CD4-positive, alpha-beta T cell treated with Interleukin-1 beta for 1 hour (primary cell): ENCODE data around the gene TFPT.

Experiments
- DNase-seq, 2 donors: peaks; one replicate each; pipeline ENCODE4 v3.0.0-alpha.2; 2020 to 2022

TFPT gene

GRCh38 chr19:54069470-54069869 lies 46.0 kb downstream of the TFPT start:
- no peak for DNase-seq

- no peak for DNase-seq
These were observed 51.9 kb downstream of the TFPT start, which contains the start of gene VSTM1 for GRCh38 chr19:54063350-54064116. Gene VSTM1, minus strand, starts transcription at chr19:54063897. Its CDS starts 120 bp downstream, at chr19:54063777.

- DNase-seq, result peak in 1 of 2 donors; percentile 46
These were observed 52.8 kb downstream of the TFPT start for GRCh38 chr19:54062643-54063042.
